Upper lobe of right lung (tissue), 1 donor: ENCODE results near the gene IDUA. TPM values are rescaled to one million over a fixed set of nuclear protein-coding genes. Genes with fewer than 3 reads are reported as not detected.
A peak's percentile ranks its signal among the peaks of the same experiment; 100 is the strongest.
"Not testable (repeated sequence)": the region's sequence is repeated elsewhere in the genome, so short reads cannot be mapped to it uniquely, and the experiment has no call there.

Source experiments
- ATAC-seq: fragments of 200-7000 bp; cut with Tn5 transposase; one replicate; pipeline ENCODE4 v1.9.1; 2020; ENCODE audit warnings: mild to moderate bottlenecking, moderate library complexity
- DNase-seq: peaks from one replicate; pipeline ENCODE4 v3.0.0-alpha.2; 2020
- H3K27ac ChIP-seq: fragments of 200-600 bp; one replicate; pipeline ENCODE4 v1.8.0; 2022
- H3K27me3 ChIP-seq: fragments of 200-600 bp; one replicate; pipeline ENCODE4 v1.8.0; 2022; ENCODE audit warnings: mild to moderate bottlenecking
- H3K36me3 ChIP-seq: fragments of 200-600 bp; one replicate; pipeline ENCODE4 v1.8.0; 2022
- H3K4me1 ChIP-seq: fragments of 200-600 bp; one replicate; pipeline ENCODE4 v1.8.0; 2022
- H3K4me3 ChIP-seq: fragments of 200-600 bp; one replicate; pipeline ENCODE4 v1.8.0; 2022; ENCODE audit warnings: mild to moderate bottlenecking
- H3K9me3 ChIP-seq: fragments of 200-600 bp; one replicate; pipeline ENCODE4 v1.8.0; 2022
- CTCF ChIP-seq: fragments of 200-600 bp; IDR thresholded peaks from one replicate; pipeline ENCODE4 v1.8.0; 2022; ENCODE audit warnings: antibody characterized with exemption
- intact Hi-C: fragments of 100-400 bp; cut with DNase I; formaldehyde crosslinking; loops from one replicate; pipeline ENCODE4 v1.11.0; 2022
- long read RNA-seq: library from polyadenylated mRNA; unstranded; transcript quantifications from one replicate; pipeline ENCODE4 v2.0.0, GENCODE V29; 2021
- total RNA-seq: library from RNA; stranded (reverse); fragmentation: NEBNext Ultra II Directional; extraction: Animal tissue kit (Norgen Biotek cat#: 25700); gene quantifications from one replicate; pipeline ENCODE4 v1.2.1, GENCODE V29; 2021
- donor health status: DM: no; HTN: yes; CAD: no; lungs with severe emphysema.

Gene IDUA
- 49.2 TPM for total RNA-seq
- long read RNA-seq, transcript IDUA-201 (14 exons, 2,163 nt) = major isoform, 20 of 65 reads
- long read RNA-seq, partial matches to known transcripts = 22 of 65 reads
- long read RNA-seq, other reads (novel, unspliced or antisense) = 23 of 65 reads

- intact Hi-C loops = no loop called here
- DNase-seq = peak; percentile 95
- peak; percentile 54 for TF ChIP-seq CTCF
- H3K4me1 ChIP-seq = peaks cover 25% of the 10 kb centered on the region
- peak; percentile 91 for ATAC-seq
- peak within 1 kb of the TSS; percentile 69 for H3K4me3 ChIP-seq
- H3K27me3 ChIP-seq = no peaks in the 10 kb centered on the region
- no peaks in the 10 kb centered on the region for H3K9me3 ChIP-seq
- no peaks in the 10 kb centered on the region for H3K36me3 ChIP-seq
- peak within 1 kb of the TSS; percentile 76 for H3K27ac ChIP-seq
Observed at GRCh38 chr4:986879-987623, at the start of gene IDUA. TSS of gene IDUA (plus strand) at chr4:987044. CDS start at chr4:987085, 41 bp downstream.

GRCh38 chr4:939508-939907 lies 47.3 kb upstream of the IDUA start:
- intact Hi-C loops, DNase-seq, H3K27ac ChIP-seq, H3K9me3 ChIP-seq, H3K36me3 ChIP-seq, ATAC-seq, H3K27me3 ChIP-seq, H3K4me1 ChIP-seq, H3K4me3 ChIP-seq: not testable (repeated sequence)

GRCh38 chr4:945274-946102 lies 41.4 kb upstream of the IDUA start:
- Histone ChIP-seq H3K4me1 (no peaks in the 10 kb centered on the region), H3K9me3 (no peaks in the 10 kb centered on the region), H3K27me3 (no peaks in the 10 kb centered on the region), H3K36me3 (no peaks in the 10 kb centered on the region), H3K4me3 (no peak overlapping the region), H3K27ac (no peak overlapping the region)
- intact Hi-C loops = no loop called here
- ATAC-seq = peak; percentile 35
- peak; percentile 42 for DNase-seq
- TF ChIP-seq CTCF = no peak

- intact Hi-C loops = no loop called here
- H3K27me3 ChIP-seq = no peaks in the 10 kb centered on the region
- no peak for ATAC-seq
- no peak overlapping the region for H3K4me3 ChIP-seq
- no peaks in the 10 kb centered on the region for H3K4me1 ChIP-seq
- H3K27ac ChIP-seq = no peak overlapping the region
- no peak for TF ChIP-seq CTCF
- H3K9me3 ChIP-seq = no peaks in the 10 kb centered on the region
- H3K36me3 ChIP-seq = peaks cover under 1% of the 10 kb centered on the region
- DNase-seq = peak; percentile 40
Observed at GRCh38 chr4:946103-946450, 40.8 kb upstream of the IDUA start.

- ATAC-seq = no peak
- DNase-seq = peak; percentile 40
- no peaks in the 10 kb centered on the region for H3K4me1 ChIP-seq
Observed at GRCh38 chr4:946517-947471, 40.0 kb upstream of the IDUA start.

More at GRCh38 chr4:946517-947471, 40.0 kb upstream of the IDUA start:
- Histone ChIP-seq H3K9me3 (no peaks in the 10 kb centered on the region), H3K4me3 (no peak overlapping the region), H3K36me3 (peaks cover 8% of the 10 kb centered on the region), H3K27ac (no peak overlapping the region), H3K27me3 (no peaks in the 10 kb centered on the region)
- TF ChIP-seq CTCF = no peak
- intact Hi-C loops = no loop called here
